ENCODE measurements around the gene MGMT.

DNA sequence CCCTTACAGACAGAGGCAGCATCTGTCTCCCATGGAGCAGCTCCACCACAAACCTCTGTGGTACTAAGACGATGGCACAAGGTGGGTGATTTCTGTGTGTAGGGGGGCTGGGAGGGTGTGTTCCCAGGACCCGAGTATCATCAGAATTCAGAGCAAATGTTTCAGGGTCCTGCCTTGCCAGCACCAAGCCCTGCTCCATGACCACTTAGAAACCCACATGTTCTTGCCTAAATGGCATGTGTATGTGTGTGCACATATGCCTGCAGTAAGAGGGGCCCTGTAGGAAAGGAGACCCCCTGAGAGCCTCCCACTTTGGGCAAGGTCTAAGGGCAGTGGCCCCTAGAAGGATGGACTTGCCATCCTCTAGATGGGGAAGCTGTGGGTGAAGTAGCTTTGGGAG, 17.1 kb upstream of the MGMT start:
- TF ChIP-seq POLR2AphosphoS5 (IDR thresholded peaks at IDR 0.05) (no peak), POLR2A (IDR thresholded peaks at IDR 0.05) (no peak)
- TF ChIP-seq, protein P1, sequence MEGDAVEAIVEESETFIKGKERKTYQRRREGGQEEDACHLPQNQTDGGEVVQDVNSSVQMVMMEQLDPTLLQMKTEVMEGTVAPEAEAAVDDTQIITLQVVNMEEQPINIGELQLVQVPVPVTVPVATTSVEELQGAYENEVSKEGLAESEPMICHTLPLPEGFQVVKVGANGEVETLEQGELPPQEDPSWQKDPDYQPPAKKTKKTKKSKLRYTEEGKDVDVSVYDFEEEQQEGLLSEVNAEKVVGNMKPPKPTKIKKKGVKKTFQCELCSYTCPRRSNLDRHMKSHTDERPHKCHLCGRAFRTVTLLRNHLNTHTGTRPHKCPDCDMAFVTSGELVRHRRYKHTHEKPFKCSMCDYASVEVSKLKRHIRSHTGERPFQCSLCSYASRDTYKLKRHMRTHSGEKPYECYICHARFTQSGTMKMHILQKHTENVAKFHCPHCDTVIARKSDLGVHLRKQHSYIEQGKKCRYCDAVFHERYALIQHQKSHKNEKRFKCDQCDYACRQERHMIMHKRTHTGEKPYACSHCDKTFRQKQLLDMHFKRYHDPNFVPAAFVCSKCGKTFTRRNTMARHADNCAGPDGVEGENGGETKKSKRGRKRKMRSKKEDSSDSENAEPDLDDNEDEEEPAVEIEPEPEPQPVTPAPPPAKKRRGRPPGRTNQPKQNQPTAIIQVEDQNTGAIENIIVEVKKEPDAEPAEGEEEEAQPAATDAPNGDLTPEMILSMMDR (IDR thresholded peaks at IDR 0.05) = no peak
